ENCODE data around the gene ZNF649. TPM values are rescaled to one million over a fixed set of nuclear protein-coding genes. Genes with fewer than 3 reads are reported as not detected.

ZNF649 gene
- total RNA-seq, 1 experiment from 2014 or later: 9.7 TPM

DNA sequence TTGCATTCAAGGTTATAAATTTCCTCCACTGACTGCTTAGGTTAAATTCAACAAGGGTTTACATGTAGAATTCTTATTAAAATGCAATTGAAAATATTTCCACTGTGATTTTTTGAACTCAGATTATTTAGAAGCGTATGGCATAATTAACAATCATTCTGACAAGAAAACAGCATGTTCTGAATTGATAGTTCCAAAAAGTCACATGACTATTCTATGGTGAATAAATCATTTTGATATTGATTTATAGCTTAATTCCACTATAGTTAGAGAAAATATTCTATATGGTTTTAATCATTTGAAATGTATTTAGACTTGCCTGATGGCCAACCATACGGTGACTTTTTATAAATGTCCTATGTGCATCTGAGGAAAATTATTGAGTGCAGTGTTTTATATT lies 20.1 kb downstream of the ZNF649 start:
- H4K20me1 ChIP-seq (ENCODE audit: low read length): no peaks in the 10 kb centered on the region
- ChIA-PET POLR2A (ENCODE audit: unreplicated experiment) (no interaction called here), CTCF (no interaction called here)
- no peaks in the 10 kb centered on the region for H3K4me1 ChIP-seq (ENCODE audit: insufficient read depth, low read length)
- no peaks in the 10 kb centered on the region for H3K79me2 ChIP-seq (ENCODE audit: low read length)
- no peak for ATAC-seq
- DNase-seq: no peak
- no TSS peak for BruUV-seq (replicated peaks)
- H3K9ac ChIP-seq (ENCODE audit: low read length): no peak overlapping the region
- no peak overlapping the region for H2AFZ ChIP-seq (ENCODE audit: low read length)
- H3K27ac ChIP-seq (ENCODE audit: low read length): no peak overlapping the region
- intact Hi-C loops (cut with micrococcal nuclease): no loop called here
- no peaks in the 10 kb centered on the region for H3F3A ChIP-seq (ENCODE audit: low read length, unreplicated experiment)
- H3K4me2 ChIP-seq (ENCODE audit: low read length): no peak overlapping the region
- TF ChIP-seq, protein P1, sequence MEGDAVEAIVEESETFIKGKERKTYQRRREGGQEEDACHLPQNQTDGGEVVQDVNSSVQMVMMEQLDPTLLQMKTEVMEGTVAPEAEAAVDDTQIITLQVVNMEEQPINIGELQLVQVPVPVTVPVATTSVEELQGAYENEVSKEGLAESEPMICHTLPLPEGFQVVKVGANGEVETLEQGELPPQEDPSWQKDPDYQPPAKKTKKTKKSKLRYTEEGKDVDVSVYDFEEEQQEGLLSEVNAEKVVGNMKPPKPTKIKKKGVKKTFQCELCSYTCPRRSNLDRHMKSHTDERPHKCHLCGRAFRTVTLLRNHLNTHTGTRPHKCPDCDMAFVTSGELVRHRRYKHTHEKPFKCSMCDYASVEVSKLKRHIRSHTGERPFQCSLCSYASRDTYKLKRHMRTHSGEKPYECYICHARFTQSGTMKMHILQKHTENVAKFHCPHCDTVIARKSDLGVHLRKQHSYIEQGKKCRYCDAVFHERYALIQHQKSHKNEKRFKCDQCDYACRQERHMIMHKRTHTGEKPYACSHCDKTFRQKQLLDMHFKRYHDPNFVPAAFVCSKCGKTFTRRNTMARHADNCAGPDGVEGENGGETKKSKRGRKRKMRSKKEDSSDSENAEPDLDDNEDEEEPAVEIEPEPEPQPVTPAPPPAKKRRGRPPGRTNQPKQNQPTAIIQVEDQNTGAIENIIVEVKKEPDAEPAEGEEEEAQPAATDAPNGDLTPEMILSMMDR (conservative IDR thresholded peaks at IDR 0.05; ENCODE audit: low read depth, low read length): no peak
- TF ChIP-seq EZH2phosphoT487 (IDR thresholded peaks at IDR 0.05; ENCODE audit: borderline replicate concordance, low read length) (no peak), EZH2 (IDR thresholded peaks at IDR 0.05; ENCODE audit: low read length, unreplicated experiment) (no peak)
- H3K27me3 ChIP-seq (ENCODE audit: low read length): no peaks in the 10 kb centered on the region
- H3K9me3 ChIP-seq (ENCODE audit: low read length): peaks cover 87% of the 10 kb centered on the region
- H3K9me2 ChIP-seq (replicated peaks; ENCODE audit: low read length): no peaks in the 10 kb centered on the region
- no peak overlapping the region for H3K4me3 ChIP-seq (ENCODE audit: low read length)
- H3K36me3 ChIP-seq (ENCODE audit: low read depth, low read length): peaks cover 91% of the 10 kb centered on the region

DNA sequence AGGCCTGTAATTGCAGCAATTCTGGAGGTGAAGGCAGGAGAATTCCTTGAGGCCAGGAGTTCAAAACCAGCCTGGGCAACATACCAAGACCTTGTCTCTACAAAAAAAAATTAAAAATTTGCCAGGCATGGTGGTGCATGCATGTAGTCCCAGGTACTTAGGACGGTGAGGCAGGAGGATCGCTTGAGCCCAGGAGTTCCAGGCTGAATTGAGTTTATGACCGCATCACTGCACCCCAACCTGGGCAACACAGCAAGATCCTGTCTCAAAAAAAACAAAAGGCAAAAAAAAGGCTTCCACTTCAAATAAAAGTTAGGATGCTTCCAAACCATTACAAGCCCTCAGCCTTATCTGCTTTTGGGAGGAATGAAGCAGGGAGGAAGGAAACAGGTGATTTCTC lies 22.3 kb downstream of the ZNF649 start:
- no peak for TF ChIP-seq EZH2phosphoT487 (IDR thresholded peaks at IDR 0.05; ENCODE audit: borderline replicate concordance, low read length)
- TF ChIP-seq, protein P1 (conservative IDR thresholded peaks at IDR 0.05; ENCODE audit: low read depth, low read length): no peak
- TF ChIP-seq EZH2 (IDR thresholded peaks at IDR 0.05; ENCODE audit: low read length, unreplicated experiment): no peak
- H3K79me2 ChIP-seq (ENCODE audit: low read length): no peaks in the 10 kb centered on the region
- no peaks in the 10 kb centered on the region for H3K9me2 ChIP-seq (replicated peaks; ENCODE audit: low read length)
- ChIA-PET CTCF (no interaction called here), POLR2A (ENCODE audit: unreplicated experiment) (no interaction called here)
- peaks cover 88% of the 10 kb centered on the region for H3K36me3 ChIP-seq (ENCODE audit: low read depth, low read length)
- H3K27me3 ChIP-seq (ENCODE audit: low read length): no peaks in the 10 kb centered on the region
- no peak overlapping the region for H3K9ac ChIP-seq (ENCODE audit: low read length)
- H3F3A ChIP-seq (ENCODE audit: low read length, unreplicated experiment): no peaks in the 10 kb centered on the region
- no peak overlapping the region for H3K27ac ChIP-seq (ENCODE audit: low read length)
- H3K4me2 ChIP-seq (ENCODE audit: low read length): no peak overlapping the region
- no peak overlapping the region for H2AFZ ChIP-seq (ENCODE audit: low read length)
- H3K4me3 ChIP-seq (ENCODE audit: low read length): no peak overlapping the region
- intact Hi-C loops (cut with micrococcal nuclease): no loop called here
- no peak for DNase-seq
- H3K4me1 ChIP-seq (ENCODE audit: insufficient read depth, low read length): no peaks in the 10 kb centered on the region
- H3K9me3 ChIP-seq (ENCODE audit: low read length): peaks cover 70% of the 10 kb centered on the region
- H4K20me1 ChIP-seq (ENCODE audit: low read length): no peaks in the 10 kb centered on the region
- ATAC-seq: no peak
- BruUV-seq (replicated peaks): no TSS peak

- Histone ChIP-seq H3K4me3 (ENCODE audit: low read length) (no peak overlapping the region; the same call in 1 of the 2 replicates), H2AFZ (ENCODE audit: low read length) (no peak overlapping the region), H3K9ac (ENCODE audit: low read length) (no peak overlapping the region), H3K9me3 (ENCODE audit: low read length) (peaks cover 77% of the 10 kb centered on the region), H3K4me1 (ENCODE audit: insufficient read depth, low read length) (no peaks in the 10 kb centered on the region), H3K4me2 (ENCODE audit: low read length) (no peak overlapping the region), H3K36me3 (ENCODE audit: low read depth, low read length) (peaks cover 88% of the 10 kb centered on the region), H3K27ac (ENCODE audit: low read length) (no peak overlapping the region), H3K9me2 (replicated peaks; ENCODE audit: low read length) (no peaks in the 10 kb centered on the region), H3F3A (ENCODE audit: low read length, unreplicated experiment) (no peaks in the 10 kb centered on the region), H3K79me2 (ENCODE audit: low read length) (no peaks in the 10 kb centered on the region), H4K20me1 (ENCODE audit: low read length) (no peaks in the 10 kb centered on the region), H3K27me3 (ENCODE audit: low read length) (no peaks in the 10 kb centered on the region)
- no peak for ATAC-seq
- POLR2A ChIA-PET (ENCODE audit: unreplicated experiment): no interaction called here
- intact Hi-C loops (cut with micrococcal nuclease): no loop called here
- no peak for DNase-seq
- BruUV-seq (replicated peaks): no TSS peak
- CTCF ChIA-PET: no interaction called here
- no peak for TF ChIP-seq EZH2 (IDR thresholded peaks at IDR 0.05; ENCODE audit: low read length, unreplicated experiment)
- TF ChIP-seq, protein P1 (conservative IDR thresholded peaks at IDR 0.05; ENCODE audit: low read depth, low read length): no peak
- TF ChIP-seq EZH2phosphoT487 (IDR thresholded peaks at IDR 0.05; ENCODE audit: borderline replicate concordance, low read length): no peak
Observed at GRCh38 chr19:51873097-51873496, 31.7 kb downstream of the ZNF649 start.

All from PC-3 (cell line).